ENCODE measurements around the gene DNAJC27. TPM values are rescaled to one million over a fixed set of nuclear protein-coding genes. Genes with fewer than 3 reads are reported as not detected.

DNAJC27 gene
- total and polyA plus RNA-seq, 9 of the 15 experiments (the other 6 are each of a cell fraction or from before 2014, with no cell fraction given), result 0.53 to 5.9 (median 3.0) TPM

- TF ChIP-seq, protein P1, sequence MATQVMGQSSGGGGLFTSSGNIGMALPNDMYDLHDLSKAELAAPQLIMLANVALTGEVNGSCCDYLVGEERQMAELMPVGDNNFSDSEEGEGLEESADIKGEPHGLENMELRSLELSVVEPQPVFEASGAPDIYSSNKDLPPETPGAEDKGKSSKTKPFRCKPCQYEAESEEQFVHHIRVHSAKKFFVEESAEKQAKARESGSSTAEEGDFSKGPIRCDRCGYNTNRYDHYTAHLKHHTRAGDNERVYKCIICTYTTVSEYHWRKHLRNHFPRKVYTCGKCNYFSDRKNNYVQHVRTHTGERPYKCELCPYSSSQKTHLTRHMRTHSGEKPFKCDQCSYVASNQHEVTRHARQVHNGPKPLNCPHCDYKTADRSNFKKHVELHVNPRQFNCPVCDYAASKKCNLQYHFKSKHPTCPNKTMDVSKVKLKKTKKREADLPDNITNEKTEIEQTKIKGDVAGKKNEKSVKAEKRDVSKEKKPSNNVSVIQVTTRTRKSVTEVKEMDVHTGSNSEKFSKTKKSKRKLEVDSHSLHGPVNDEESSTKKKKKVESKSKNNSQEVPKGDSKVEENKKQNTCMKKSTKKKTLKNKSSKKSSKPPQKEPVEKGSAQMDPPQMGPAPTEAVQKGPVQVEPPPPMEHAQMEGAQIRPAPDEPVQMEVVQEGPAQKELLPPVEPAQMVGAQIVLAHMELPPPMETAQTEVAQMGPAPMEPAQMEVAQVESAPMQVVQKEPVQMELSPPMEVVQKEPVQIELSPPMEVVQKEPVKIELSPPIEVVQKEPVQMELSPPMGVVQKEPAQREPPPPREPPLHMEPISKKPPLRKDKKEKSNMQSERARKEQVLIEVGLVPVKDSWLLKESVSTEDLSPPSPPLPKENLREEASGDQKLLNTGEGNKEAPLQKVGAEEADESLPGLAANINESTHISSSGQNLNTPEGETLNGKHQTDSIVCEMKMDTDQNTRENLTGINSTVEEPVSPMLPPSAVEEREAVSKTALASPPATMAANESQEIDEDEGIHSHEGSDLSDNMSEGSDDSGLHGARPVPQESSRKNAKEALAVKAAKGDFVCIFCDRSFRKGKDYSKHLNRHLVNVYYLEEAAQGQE (IDR thresholded peaks at IDR 0.05; ENCODE audit: borderline replicate concordance), result no peak
- TF ChIP-seq, protein P1 (CRISPR knock-in tag; IDR thresholded peaks at IDR 0.05; ENCODE audit: low read depth), result no peak
- TF ChIP-seq KDM1A (IDR thresholded peaks at IDR 0.05) (no peak), HNRNPK (IDR thresholded peaks at IDR 0.05; ENCODE audit: low read depth, low read length, poor library complexity, severe bottlenecking) (no peak), RBM25 (IDR thresholded peaks at IDR 0.05; ENCODE audit: low read depth, low read length, severe bottlenecking) (no peak), TARDBP (IDR thresholded peaks at IDR 0.05) (no peak), EWSR1 (IDR thresholded peaks at IDR 0.05; ENCODE audit: borderline replicate concordance, low read depth, partially characterized antibody) (no peak), ARID2 (IDR thresholded peaks at IDR 0.05) (no peak), HOXB6 (CRISPR knock-in tag; IDR thresholded peaks at IDR 0.05; ENCODE audit: borderline replicate concordance) (no peak)
- TF ChIP-seq, protein P2, sequence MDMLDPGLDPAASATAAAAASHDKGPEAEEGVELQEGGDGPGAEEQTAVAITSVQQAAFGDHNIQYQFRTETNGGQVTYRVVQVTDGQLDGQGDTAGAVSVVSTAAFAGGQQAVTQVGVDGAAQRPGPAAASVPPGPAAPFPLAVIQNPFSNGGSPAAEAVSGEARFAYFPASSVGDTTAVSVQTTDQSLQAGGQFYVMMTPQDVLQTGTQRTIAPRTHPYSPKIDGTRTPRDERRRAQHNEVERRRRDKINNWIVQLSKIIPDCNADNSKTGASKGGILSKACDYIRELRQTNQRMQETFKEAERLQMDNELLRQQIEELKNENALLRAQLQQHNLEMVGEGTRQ (CRISPR knock-in tag; IDR thresholded peaks at IDR 0.05), result no peak
Observed at GRCh38 chr2:24937236-24937635, 34.5 kb downstream of the DNAJC27 start (continued).

Data from K562 (cell line).